H1 (cell line): ENCODE measurements around the gene RPL14. TPM values are rescaled to one million over a fixed set of nuclear protein-coding genes. Genes with fewer than 3 reads are reported as not detected.

Source experiments
- BACH1 ChIP-seq: IDR thresholded peaks from 2 replicates; pipeline ENCODE4 v1.6.1; 2012; ENCODE audit warnings: low read length, improper control_type of control experiment
- BRCA1 ChIP-seq: IDR thresholded peaks from 2 replicates; pipeline ENCODE4 v1.6.1; 2012; ENCODE audit warnings: low read depth, low read length, improper control_type of control experiment
- JUN ChIP-seq: IDR thresholded peaks from 2 replicates; pipeline ENCODE4 v1.6.1; 2011; ENCODE audit warnings: low read depth, mild to moderate bottlenecking, improper control_type of control experiment, low read length
- JUND ChIP-seq: IDR thresholded peaks from 2 replicates; pipeline ENCODE4 v1.6.1; 2011; ENCODE audit warnings: mild to moderate bottlenecking, improper control_type of control experiment, low read length
- PHF8 ChIP-seq: fragments of 200-600 bp; sonication (generic); conservative IDR thresholded peaks from 2 replicates; pipeline ENCODE4 v1.7.1; 2012; ENCODE audit warnings: low read depth, mild to moderate bottlenecking, inconsistent platforms, low read length, moderate library complexity
- RBBP5 ChIP-seq: IDR thresholded peaks from 2 replicates; pipeline ENCODE4 v1.7.1; 2012; ENCODE audit warnings: low read depth, mild to moderate bottlenecking, inconsistent platforms, low read length, moderate library complexity, borderline replicate concordance
- RFX5 ChIP-seq: IDR thresholded peaks from 2 replicates; pipeline ENCODE4 v1.6.1; 2011; ENCODE audit warnings: low read depth, low read length, improper control_type of control experiment, borderline replicate concordance
- SIRT6 ChIP-seq: IDR thresholded peaks from one replicate; pipeline ENCODE4 v1.7.1; 2012; ENCODE audit warnings: low read length, inconsistent platforms
- SP2 ChIP-seq: IDR thresholded peaks from 2 replicates; pipeline ENCODE4 v1.6.1; 2012; ENCODE audit warnings: mild to moderate bottlenecking, low read length, inconsistent platforms
- TEAD4 ChIP-seq: IDR thresholded peaks from 2 replicates; pipeline ENCODE4 v1.6.1; 2012; ENCODE audit warnings: low read depth, low read length, inconsistent platforms, mixed read lengths
- ZNF274 ChIP-seq: IDR thresholded peaks from 2 replicates; pipeline ENCODE4 v1.7.0; 2012; ENCODE audit warnings: low read length, borderline replicate concordance; ENCODE audit errors: extremely low read depth
- polyA plus RNA-seq, 7 experiments: library from polyadenylated mRNA; depleted of rRNA in 3 of 7; stranded (reverse) in 5 of 7; unstranded in 2 of 7; fragments of >200 nt in 5 of 7; fragments of 200-250 nt in 2 of 7; gene quantifications; 1 replicate in 5 of 7; 2 replicates in 1 of 7; 4 replicates in 1 of 7; pipeline versions ENCODE4 v1.2.1 to v1.2.3, GENCODE V29; 2011 to 2013; ENCODE audit warnings: missing spikeins in 2 of 7, mixed read lengths in 2 of 7
- total RNA-seq: library from RNA; stranded (reverse); fragmentation: NEBNext Ultra II Directional; extraction: Animal tissue kit (Norgen Biotek cat#: 25700); gene quantifications from 2 replicates; pipeline ENCODE4 v1.2.1, GENCODE V29; 2021
- TF ChIP-seq, protein P1 (sequence below): fragments of 300-600 bp; sonication (generic); IDR thresholded peaks from 2 replicates; pipeline ENCODE4 v1.7.1; 2012; ENCODE audit warnings: low read length, moderate library complexity, mild to moderate bottlenecking, inconsistent platforms; ENCODE audit not compliant: insufficient replicate concordance
- TF ChIP-seq, protein P2 (sequence below): IDR thresholded peaks from 2 replicates; pipeline ENCODE4 v1.6.1; 2012; ENCODE audit warnings: inconsistent platforms

RPL14 gene
- total and polyA plus RNA-seq, 2 of the 8 experiments (the other 6 are each of a cell fraction or from before 2014, with no cell fraction given), result 1,192 to 2,341 TPM

DNA sequence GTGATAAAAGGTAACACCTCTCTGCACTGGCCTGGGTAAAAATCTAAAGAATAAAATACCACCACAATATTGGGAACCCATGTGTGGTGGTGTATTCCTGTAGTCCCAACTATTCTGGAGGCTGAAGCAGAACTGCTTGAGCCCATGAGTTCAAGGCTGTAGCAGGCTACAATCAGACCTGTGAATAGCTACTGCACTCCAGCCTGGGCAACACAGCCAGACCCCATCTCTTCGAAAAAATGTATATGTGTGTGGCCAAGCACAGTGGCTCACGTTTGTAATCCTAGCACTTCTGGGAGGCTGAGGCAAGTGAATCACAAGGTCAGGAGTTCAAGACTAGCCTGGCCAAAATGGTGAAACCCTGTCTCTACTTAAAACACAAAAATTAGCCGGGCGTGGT, 1.8 kb upstream of the RPL14 start (continued):
- TF ChIP-seq, protein P1, sequence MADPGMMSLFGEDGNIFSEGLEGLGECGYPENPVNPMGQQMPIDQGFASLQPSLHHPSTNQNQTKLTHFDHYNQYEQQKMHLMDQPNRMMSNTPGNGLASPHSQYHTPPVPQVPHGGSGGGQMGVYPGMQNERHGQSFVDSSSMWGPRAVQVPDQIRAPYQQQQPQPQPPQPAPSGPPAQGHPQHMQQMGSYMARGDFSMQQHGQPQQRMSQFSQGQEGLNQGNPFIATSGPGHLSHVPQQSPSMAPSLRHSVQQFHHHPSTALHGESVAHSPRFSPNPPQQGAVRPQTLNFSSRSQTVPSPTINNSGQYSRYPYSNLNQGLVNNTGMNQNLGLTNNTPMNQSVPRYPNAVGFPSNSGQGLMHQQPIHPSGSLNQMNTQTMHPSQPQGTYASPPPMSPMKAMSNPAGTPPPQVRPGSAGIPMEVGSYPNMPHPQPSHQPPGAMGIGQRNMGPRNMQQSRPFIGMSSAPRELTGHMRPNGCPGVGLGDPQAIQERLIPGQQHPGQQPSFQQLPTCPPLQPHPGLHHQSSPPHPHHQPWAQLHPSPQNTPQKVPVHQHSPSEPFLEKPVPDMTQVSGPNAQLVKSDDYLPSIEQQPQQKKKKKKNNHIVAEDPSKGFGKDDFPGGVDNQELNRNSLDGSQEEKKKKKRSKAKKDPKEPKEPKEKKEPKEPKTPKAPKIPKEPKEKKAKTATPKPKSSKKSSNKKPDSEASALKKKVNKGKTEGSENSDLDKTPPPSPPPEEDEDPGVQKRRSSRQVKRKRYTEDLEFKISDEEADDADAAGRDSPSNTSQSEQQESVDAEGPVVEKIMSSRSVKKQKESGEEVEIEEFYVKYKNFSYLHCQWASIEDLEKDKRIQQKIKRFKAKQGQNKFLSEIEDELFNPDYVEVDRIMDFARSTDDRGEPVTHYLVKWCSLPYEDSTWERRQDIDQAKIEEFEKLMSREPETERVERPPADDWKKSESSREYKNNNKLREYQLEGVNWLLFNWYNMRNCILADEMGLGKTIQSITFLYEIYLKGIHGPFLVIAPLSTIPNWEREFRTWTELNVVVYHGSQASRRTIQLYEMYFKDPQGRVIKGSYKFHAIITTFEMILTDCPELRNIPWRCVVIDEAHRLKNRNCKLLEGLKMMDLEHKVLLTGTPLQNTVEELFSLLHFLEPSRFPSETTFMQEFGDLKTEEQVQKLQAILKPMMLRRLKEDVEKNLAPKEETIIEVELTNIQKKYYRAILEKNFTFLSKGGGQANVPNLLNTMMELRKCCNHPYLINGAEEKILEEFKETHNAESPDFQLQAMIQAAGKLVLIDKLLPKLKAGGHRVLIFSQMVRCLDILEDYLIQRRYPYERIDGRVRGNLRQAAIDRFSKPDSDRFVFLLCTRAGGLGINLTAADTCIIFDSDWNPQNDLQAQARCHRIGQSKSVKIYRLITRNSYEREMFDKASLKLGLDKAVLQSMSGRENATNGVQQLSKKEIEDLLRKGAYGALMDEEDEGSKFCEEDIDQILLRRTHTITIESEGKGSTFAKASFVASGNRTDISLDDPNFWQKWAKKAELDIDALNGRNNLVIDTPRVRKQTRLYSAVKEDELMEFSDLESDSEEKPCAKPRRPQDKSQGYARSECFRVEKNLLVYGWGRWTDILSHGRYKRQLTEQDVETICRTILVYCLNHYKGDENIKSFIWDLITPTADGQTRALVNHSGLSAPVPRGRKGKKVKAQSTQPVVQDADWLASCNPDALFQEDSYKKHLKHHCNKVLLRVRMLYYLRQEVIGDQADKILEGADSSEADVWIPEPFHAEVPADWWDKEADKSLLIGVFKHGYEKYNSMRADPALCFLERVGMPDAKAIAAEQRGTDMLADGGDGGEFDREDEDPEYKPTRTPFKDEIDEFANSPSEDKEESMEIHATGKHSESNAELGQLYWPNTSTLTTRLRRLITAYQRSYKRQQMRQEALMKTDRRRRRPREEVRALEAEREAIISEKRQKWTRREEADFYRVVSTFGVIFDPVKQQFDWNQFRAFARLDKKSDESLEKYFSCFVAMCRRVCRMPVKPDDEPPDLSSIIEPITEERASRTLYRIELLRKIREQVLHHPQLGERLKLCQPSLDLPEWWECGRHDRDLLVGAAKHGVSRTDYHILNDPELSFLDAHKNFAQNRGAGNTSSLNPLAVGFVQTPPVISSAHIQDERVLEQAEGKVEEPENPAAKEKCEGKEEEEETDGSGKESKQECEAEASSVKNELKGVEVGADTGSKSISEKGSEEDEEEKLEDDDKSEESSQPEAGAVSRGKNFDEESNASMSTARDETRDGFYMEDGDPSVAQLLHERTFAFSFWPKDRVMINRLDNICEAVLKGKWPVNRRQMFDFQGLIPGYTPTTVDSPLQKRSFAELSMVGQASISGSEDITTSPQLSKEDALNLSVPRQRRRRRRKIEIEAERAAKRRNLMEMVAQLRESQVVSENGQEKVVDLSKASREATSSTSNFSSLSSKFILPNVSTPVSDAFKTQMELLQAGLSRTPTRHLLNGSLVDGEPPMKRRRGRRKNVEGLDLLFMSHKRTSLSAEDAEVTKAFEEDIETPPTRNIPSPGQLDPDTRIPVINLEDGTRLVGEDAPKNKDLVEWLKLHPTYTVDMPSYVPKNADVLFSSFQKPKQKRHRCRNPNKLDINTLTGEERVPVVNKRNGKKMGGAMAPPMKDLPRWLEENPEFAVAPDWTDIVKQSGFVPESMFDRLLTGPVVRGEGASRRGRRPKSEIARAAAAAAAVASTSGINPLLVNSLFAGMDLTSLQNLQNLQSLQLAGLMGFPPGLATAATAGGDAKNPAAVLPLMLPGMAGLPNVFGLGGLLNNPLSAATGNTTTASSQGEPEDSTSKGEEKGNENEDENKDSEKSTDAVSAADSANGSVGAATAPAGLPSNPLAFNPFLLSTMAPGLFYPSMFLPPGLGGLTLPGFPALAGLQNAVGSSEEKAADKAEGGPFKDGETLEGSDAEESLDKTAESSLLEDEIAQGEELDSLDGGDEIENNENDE, result no peak
- TF ChIP-seq TEAD4 (no peak), JUND (no peak), SIRT6 (no peak), RFX5 (no peak), BRCA1 (no peak), RBBP5 (no peak), JUN (no peak), SP2 (no peak), ZNF274 (no peak), PHF8 (no peak), BACH1 (no peak)
- TF ChIP-seq, protein P2, sequence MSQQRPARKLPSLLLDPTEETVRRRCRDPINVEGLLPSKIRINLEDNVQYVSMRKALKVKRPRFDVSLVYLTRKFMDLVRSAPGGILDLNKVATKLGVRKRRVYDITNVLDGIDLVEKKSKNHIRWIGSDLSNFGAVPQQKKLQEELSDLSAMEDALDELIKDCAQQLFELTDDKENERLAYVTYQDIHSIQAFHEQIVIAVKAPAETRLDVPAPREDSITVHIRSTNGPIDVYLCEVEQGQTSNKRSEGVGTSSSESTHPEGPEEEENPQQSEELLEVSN, result no peak
